ENCODE results near the gene MTAP.
A peak's percentile ranks its signal among the peaks of the same experiment; 100 is the strongest.
"Not testable (repeated sequence)": the region's sequence is repeated elsewhere in the genome, so short reads cannot be mapped to it uniquely, and the experiment has no call there.

Gene MTAP

GRCh38 chr9:21931428-21931827 is 129.0 kb downstream of the MTAP start:
- no peak for DNase-seq

- no peak for DNase-seq
These were observed 130.8 kb downstream of the MTAP start for GRCh38 chr9:21933281-21933680.

GRCh38 chr9:21933865-21934264 is 131.4 kb downstream of the MTAP start:
- no peak for DNase-seq

GRCh38 chr9:21935631-21936030 is 133.2 kb downstream of the MTAP start:
- no peak for DNase-seq

DNA sequence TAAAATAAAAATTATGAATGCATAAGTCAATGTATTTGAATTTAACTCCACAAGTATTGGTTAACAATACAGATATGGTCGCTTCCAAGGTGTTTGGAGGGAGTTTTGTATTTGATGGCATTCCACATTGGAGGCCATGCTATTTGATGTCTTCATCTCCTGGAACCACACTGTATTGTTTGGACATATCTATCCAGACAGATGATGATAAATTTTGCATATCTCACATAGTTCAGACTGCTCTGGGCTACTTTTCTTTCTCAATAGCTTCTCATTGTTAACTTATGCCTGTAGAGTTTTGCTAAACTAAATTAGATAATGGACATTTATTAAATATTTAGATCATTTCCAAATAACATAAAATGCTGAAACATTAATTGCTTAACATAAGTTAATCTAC is 133.7 kb downstream of the MTAP start:
- DNase-seq = no peak

- no peak for DNase-seq
These were observed 139.0 kb downstream of the MTAP start for GRCh38 chr9:21941337-21941995.

DNA sequence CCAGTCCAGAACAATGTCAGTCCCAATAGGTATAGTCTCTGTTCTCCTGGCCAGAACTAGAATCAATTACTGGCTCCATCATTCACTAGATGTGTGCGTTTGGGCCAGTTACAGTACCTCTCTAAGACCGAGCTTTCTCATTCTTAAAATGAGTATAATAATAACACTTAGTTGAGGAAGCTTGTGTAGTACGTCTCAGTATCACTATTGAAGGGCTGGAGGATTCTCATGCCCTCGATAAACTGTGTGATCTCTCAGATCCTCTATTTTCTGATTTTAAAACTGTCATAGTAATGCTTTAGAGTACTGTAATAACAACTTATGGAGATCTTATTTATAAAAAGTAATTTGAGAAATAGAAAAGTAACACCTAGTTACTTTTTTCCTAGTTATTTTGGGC is 141.0 kb downstream of the MTAP start:
- no peak for DNase-seq

DNA sequence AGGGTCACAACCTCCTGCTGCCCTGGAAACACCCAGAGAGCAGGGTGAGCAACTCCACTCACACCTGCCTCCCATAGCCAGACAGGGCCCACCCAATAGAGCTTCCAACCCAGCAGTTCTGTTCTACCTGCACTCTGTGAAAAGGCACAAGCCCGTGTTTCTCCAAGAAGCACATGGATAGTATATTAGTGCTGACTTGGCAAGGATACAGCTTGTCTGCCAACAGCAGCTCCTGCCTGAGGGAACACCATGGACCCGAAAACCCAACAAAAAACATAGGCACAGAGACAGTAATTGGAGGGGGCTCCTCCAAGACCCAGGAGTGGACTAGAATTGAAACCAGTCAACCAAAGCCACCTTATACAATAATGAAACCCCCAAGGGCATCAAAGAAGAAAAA is 143.2 kb downstream of the MTAP start:
- no peak for DNase-seq

DNA sequence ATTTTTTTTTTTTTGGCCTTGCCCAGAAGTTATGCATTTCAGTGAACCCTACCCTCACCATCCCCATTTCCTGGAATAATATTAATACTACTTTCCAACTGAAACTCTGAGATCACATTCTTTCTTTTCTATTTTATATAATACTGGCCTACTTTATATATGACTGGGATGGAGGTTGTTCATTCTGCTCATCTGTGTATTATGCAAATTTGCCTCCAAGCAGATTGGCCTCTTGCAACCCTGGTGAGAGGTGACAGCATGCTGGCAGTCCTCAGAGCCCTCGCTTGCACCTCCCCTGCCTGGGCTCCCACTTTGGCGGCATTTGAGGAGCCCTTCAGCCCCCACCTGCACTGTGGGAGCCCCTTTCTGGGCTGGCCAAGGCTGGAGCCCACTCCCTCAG is 156.4 kb downstream of the MTAP start:
- DNase-seq = no peak

GRCh38 chr9:21959268-21959667 is 156.8 kb downstream of the MTAP start:
- not testable (repeated sequence) for DNase-seq

- DNase-seq = no peak
These were observed 159.1 kb downstream of the MTAP start for GRCh38 chr9:21961569-21961968.

GRCh38 chr9:21964925-21965385 is 162.5 kb downstream of the MTAP start:
- DNase-seq = peak; percentile 27

DNA sequence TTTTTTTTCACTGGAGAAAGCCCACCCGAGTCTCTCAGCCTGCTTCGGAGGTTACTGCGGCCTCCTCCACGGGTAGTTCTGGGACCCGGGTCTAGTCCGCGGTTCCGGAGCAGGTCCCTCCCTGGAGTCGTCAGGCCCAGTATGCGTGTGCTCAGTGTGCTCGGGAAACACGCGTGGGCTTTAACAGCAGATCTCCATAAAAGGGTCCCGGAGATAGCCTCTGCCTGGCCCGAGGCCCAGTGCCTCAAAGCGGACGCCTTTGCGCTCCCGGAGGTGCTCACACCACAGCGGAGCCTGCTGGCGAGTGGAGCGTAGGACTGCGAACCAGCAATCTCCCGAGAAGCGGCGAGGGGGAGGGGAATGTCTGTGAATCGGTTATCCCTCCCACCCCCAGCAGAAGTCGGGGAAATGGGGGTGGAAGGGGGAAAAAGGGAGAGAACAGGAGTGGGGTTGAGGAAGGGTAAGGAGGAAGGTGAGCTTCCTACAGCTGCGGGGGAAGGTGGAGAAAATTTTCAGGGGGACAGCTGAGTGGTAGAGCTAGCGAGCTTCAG is 163.0 kb downstream of the MTAP start:
- DNase-seq = no peak

GRCh38 chr9:21966140-21966851 is 163.9 kb downstream of the MTAP start:
- no peak for DNase-seq

- DNase-seq = no peak
These were observed 164.7 kb downstream of the MTAP start for GRCh38 chr9:21967169-21967568.

- no peak for DNase-seq
These were observed 165.3 kb downstream of the MTAP start for GRCh38 chr9:21967702-21968101.

GRCh38 chr9:21968331-21969010 is 166.0 kb downstream of the MTAP start:
- DNase-seq = no peak

- DNase-seq = no peak
These were observed 166.8 kb downstream of the MTAP start for GRCh38 chr9:21969011-21969940.

DNA sequence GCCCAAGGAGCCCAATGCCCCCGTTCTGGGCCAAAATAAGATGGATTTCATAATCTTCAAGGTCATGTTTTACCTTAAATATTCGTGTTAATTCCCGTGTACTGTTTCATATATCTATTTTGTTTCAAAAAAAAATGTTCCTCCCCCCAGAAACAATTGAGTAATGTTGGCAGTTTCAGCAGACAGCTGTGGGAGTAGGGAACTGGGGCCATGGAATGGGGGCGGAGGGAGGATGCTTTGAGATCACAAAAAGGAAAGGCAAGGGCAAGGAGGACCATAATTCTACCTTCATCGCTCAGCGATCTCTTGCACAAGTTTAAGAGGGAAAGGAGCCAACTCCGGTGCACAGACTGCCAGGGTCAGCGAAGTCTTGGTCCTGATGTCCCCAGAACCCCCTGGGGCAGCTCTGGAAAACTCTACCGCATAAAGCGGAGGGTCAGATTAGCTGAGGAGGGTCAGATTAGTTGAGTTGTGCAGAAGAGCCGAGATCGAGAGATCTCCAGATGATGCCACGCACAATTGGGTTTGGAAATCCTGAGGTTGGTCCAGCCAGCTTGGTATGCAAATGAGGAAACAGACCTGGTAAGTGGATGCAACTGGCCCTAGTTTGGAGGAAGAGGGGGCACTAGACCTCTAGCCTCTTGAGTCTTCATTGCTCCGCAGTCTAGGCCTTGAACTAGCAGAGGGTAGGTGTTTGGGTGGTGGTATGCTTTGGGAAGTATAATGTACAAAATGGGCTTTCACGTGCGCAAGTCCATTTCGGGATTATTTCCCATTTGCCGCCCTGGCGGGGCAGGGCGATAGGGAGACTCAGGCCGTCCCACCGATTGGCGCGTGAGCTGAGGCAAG is 167.7 kb downstream of the MTAP start:
- DNase-seq = no peak

DNA sequence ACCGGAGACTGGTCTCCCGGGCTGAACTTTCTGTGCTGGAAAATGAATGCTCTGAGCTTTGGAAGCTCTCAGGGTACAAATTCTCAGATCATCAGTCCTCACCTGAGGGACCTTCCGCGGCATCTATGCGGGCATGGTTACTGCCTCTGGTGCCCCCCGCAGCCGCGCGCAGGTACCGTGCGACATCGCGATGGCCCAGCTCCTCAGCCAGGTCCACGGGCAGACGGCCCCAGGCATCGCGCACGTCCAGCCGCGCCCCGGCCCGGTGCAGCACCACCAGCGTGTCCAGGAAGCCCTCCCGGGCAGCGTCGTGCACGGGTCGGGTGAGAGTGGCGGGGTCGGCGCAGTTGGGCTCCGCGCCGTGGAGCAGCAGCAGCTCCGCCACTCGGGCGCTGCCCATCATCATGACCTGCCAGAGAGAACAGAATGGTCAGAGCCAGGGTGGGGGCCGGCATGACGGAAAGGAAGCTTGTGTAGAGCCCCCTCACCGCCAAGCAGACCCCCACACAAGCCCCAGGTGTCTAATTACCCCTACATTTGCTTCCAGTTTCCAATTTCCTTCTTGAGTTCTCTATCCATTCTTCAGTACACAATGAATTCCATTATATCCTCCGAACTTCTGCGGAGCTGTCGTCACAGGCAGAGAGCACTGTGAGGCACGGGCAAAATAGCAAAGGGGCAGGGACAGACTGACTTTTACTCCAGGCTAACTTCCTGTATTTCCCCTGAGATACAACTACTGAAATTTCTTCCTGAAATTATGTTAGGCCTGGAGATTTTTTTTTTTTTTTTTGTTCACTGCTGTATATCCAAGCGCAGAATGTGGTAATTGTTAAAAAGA is 168.6 kb downstream of the MTAP start:
- no peak for DNase-seq

DNA sequence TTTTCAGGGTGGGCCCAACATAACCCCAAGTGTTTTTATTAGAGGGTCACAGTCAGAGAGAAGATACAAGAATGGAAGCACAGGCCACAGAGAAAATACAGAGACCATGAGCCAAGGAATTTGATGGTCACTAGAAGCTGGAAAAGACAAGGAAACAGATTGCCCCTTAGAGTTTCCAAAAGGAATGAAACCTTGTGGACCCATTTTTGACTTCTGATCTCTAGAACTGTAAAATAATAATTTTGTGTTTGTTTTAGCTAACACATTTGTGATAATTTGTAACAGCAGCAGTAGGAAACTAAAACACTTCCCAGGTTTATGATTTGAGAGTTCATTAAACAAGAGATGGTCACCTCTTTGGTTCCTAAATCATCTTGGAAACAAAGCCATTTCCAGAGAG is 169.9 kb downstream of the MTAP start:
- no peak for DNase-seq

All from activated gamma-delta T cell (primary cell).